Liver (tissue), 9 donors: ENCODE measurements around the gene BFSP2. TPM values are rescaled to one million over a fixed set of nuclear protein-coding genes. Genes with fewer than 3 reads are reported as not detected.

Experiments used
- DNase-seq: peaks from one replicate; pipeline ENCODE4 v3.0.0-alpha.2; 2017; ENCODE audit warnings: low spot score
- H3K27ac ChIP-seq, 2 donors: one replicate each; pipeline ENCODE4 v1.7.0; 2013; ENCODE audit warnings: inconsistent platforms in 2 of 2, low read length in 2 of 2, control low read depth in 1 of 2, low read depth in 1 of 2, mild to moderate bottlenecking in 1 of 2
- H3K27me3 ChIP-seq, 4 donors: one replicate each; pipeline versions ENCODE4 v1.6.1 to v1.7.0; 2013; ENCODE audit warnings: low read length in 3 of 4, inconsistent platforms in 1 of 4, mild to moderate bottlenecking in 1 of 4, moderate library complexity in 1 of 4; ENCODE audit not compliant: control insufficient read depth in 4 of 4, insufficient read depth in 4 of 4
- H3K36me3 ChIP-seq, 4 donors: one replicate each; pipeline versions ENCODE4 v1.6.1 to v1.7.0; 2013; ENCODE audit warnings: low read length in 3 of 4, mild to moderate bottlenecking in 3 of 4, low read depth in 1 of 4, moderate library complexity in 1 of 4; ENCODE audit not compliant: control insufficient read depth in 4 of 4, insufficient read depth in 3 of 4
- H3K4me1 ChIP-seq, 4 donors: one replicate each; pipeline versions ENCODE4 v1.6.1 to v1.7.0; 2013; ENCODE audit warnings: low read length in 3 of 4, mild to moderate bottlenecking in 3 of 4, moderate library complexity in 1 of 4; ENCODE audit not compliant: control insufficient read depth in 4 of 4, insufficient read depth in 4 of 4
- H3K4me3 ChIP-seq, 3 donors: one replicate each; pipeline versions ENCODE4 v1.6.1 to v1.7.0; 2013; ENCODE audit warnings: low read length in 3 of 3, control low read depth in 1 of 3, low read depth in 1 of 3, mild to moderate bottlenecking in 1 of 3
- H3K9ac ChIP-seq, 2 donors: one replicate each; pipeline ENCODE4 v1.7.0; 2013; ENCODE audit warnings: low read length in 2 of 2, mild to moderate bottlenecking in 2 of 2, moderate library complexity in 2 of 2, control low read depth in 1 of 2, low read depth in 1 of 2
- H3K9me3 ChIP-seq, 4 donors: one replicate each; pipeline versions ENCODE4 v1.6.1 to v1.7.0; 2013; ENCODE audit warnings: low read length in 3 of 4; ENCODE audit not compliant: control insufficient read depth in 4 of 4
- ATF3 ChIP-seq: IDR thresholded peaks from 2 replicates; pipeline ENCODE4 v1.6.1; 2016; ENCODE audit warnings: antibody characterized with exemption
- CTCF ChIP-seq: fragments of 150-350 bp; IDR thresholded peaks from 2 replicates; pipeline ENCODE4 v1.5.1; 2017; ENCODE audit warnings: improper control_type of control experiment, low read depth, low read length; ENCODE audit not compliant: missing input control
- EGR1 ChIP-seq, 2 donors: IDR thresholded peaks; 2 replicates each; pipeline ENCODE4 v1.6.1; 2016 to 2018; ENCODE audit warnings: antibody characterized with exemption in 2 of 2, low read depth in 2 of 2
- FOXA1 ChIP-seq: IDR thresholded peaks from 2 replicates; pipeline ENCODE4 v1.6.1; 2016; ENCODE audit warnings: antibody characterized with exemption
- FOXA2 ChIP-seq: IDR thresholded peaks from 2 replicates; pipeline ENCODE4 v1.6.1; 2016; ENCODE audit warnings: antibody characterized with exemption
- GABPA ChIP-seq, 2 donors: IDR thresholded peaks in 1 of 2; conservative IDR thresholded peaks in 1 of 2; 2 replicates each; pipeline ENCODE4 v1.6.1; 2016; ENCODE audit warnings: antibody characterized with exemption in 2 of 2, mild to moderate bottlenecking in 1 of 2, moderate library complexity in 1 of 2
- HNF4A ChIP-seq, 2 donors: conservative IDR thresholded peaks; 2 replicates each; pipeline ENCODE4 v1.6.1; 2016; ENCODE audit warnings: antibody characterized with exemption in 2 of 2, mild to moderate bottlenecking in 2 of 2
- HNF4G ChIP-seq: IDR thresholded peaks from 2 replicates; pipeline ENCODE4 v1.6.1; 2016; ENCODE audit warnings: antibody characterized with exemption
- JUND ChIP-seq, 2 donors: IDR thresholded peaks; 2 replicates each; pipeline ENCODE4 v1.6.1; 2016; ENCODE audit warnings: antibody characterized with exemption in 2 of 2
- MAX ChIP-seq: IDR thresholded peaks from 2 replicates; pipeline ENCODE4 v1.6.1; 2016; ENCODE audit warnings: antibody characterized with exemption
- NR2F2 ChIP-seq: IDR thresholded peaks from 2 replicates; pipeline ENCODE4 v1.6.1; 2016; ENCODE audit warnings: antibody characterized with exemption
- RAD21 ChIP-seq, 2 donors: IDR thresholded peaks; 2 replicates each; pipeline ENCODE4 v1.6.1; 2016; ENCODE audit warnings: antibody characterized with exemption in 2 of 2, mild to moderate bottlenecking in 2 of 2
- REST ChIP-seq: IDR thresholded peaks from 2 replicates; pipeline ENCODE4 v1.6.1; 2016; ENCODE audit warnings: antibody characterized with exemption, mild to moderate bottlenecking
- RXRA ChIP-seq, 2 donors: IDR thresholded peaks; 2 replicates each; pipeline ENCODE4 v1.6.1; 2017 to 2018; ENCODE audit warnings: antibody characterized with exemption in 2 of 2, mild to moderate bottlenecking in 1 of 2
- SP1 ChIP-seq: IDR thresholded peaks from 2 replicates; pipeline ENCODE4 v1.6.1; 2018; ENCODE audit warnings: antibody characterized with exemption, mild to moderate bottlenecking
- TAF1 ChIP-seq: conservative IDR thresholded peaks from 2 replicates; pipeline ENCODE4 v1.6.1; 2016; ENCODE audit warnings: antibody characterized with exemption, mild to moderate bottlenecking
- YY1 ChIP-seq: IDR thresholded peaks from 2 replicates; pipeline ENCODE4 v1.6.1; 2016; ENCODE audit warnings: antibody characterized with exemption, mild to moderate bottlenecking
- ZBTB33 ChIP-seq: IDR thresholded peaks from 2 replicates; pipeline ENCODE4 v1.6.1; 2016; ENCODE audit warnings: antibody characterized with exemption
- WGBS: extraction: QIAGEN DNeasy Blood & Tissue Kit; methylation state at CpG from one replicate; pipeline ENCODE4 v1.1.7; 2013; 5-methylcytosine and 5-hydroxymethylcytosine counted together
- polyA plus RNA-seq, 2 donors: library from polyadenylated mRNA; stranded (reverse) in 1 of 2; unstranded in 1 of 2; fragments of 200-250 nt in 1 of 2; fragments of >200 nt in 1 of 2; fragmentation: Nextera tagmentation in 1 of 2; extraction: Ambion mirVana in 1 of 2; gene quantifications; one replicate each; pipeline versions ENCODE4 v1.2.1 to v1.2.3, GENCODE V29; 2013 to 2015
- total RNA-seq, 2 donors: library from RNA; depleted of rRNA; stranded (reverse); fragments of >200 nt; gene quantifications; one replicate each; pipeline ENCODE4 v1.2.3, GENCODE V29; 2014
- donor health status: healthy.
- donor health status: healthy.
- donor health status: healthy.
- donor health status: healthy.
- donor health status: healthy.

Gene BFSP2
- total and polyA plus RNA-seq, 4 donors, result 0.42 TPM; not detected in 3

GRCh38 chr3:133448478-133449122 lies 48.7 kb downstream of the BFSP2 start:
- no peaks in the 10 kb centered on the region for H3K36me3 ChIP-seq
- TF ChIP-seq FOXA2 (no peak), NR2F2 (no peak), ATF3 (no peak), EGR1 (IDR thresholded peaks at IDR 0.05; ENCODE audit: low read depth in 2 of 2) (no peak), HNF4G (no peak), MAX (no peak), GABPA (IDR thresholded peaks at IDR 0.05 in 1 of 2, conservative IDR thresholded peaks at IDR 0.05 in 1 of 2) (no peak), REST (no peak), CTCF (no peak), ZBTB33 (no peak), RAD21 (IDR thresholded peaks at IDR 0.05) (no peak), HNF4A (conservative IDR thresholded peaks at IDR 0.05) (no peak), RXRA (IDR thresholded peaks at IDR 0.05) (no peak), JUND (IDR thresholded peaks at IDR 0.05) (no peak), SP1 (no peak), YY1 (no peak), FOXA1 (no peak), TAF1 (no peak)
- H3K9me3 ChIP-seq, result no peaks in the 10 kb centered on the region
- peaks cover 0 to 6% (median 0%) of the 10 kb centered on the region in 4 donors for H3K27me3 ChIP-seq
- H3K9ac ChIP-seq, result no peak overlapping the region
- H3K27ac ChIP-seq, result no peak overlapping the region
- H3K4me3 ChIP-seq, result no peak overlapping the region
- H3K4me1 ChIP-seq, result peaks cover 2 to 29% (median 24%) of the 10 kb centered on the region in 4 donors
- WGBS, result 58% methylated on average over 4 of the region's 4 CpGs
- no peak for DNase-seq
